Transverse colon (tissue), 4 donors: ENCODE data around the gene GCA. TPM values are rescaled to one million over a fixed set of nuclear protein-coding genes. Genes with fewer than 3 reads are reported as not detected.

Experiments
- DNase-seq: peaks from one replicate; pipeline ENCODE4 v3.0.0-alpha.2; 2019
- H3K27ac ChIP-seq, 4 donors: fragments of 200-600 bp; sonication (generic); 2 replicates each; pipeline ENCODE4 v1.5.1; 2016 to 2018; ENCODE audit warnings: inconsistent platforms in 4 of 4
- H3K27me3 ChIP-seq: fragments of 200-600 bp; sonication (generic); 2 replicates; pipeline ENCODE4 v1.5.1; 2017; ENCODE audit warnings: inconsistent platforms
- H3K36me3 ChIP-seq, 4 donors: fragments of 200-600 bp; sonication (generic); 2 replicates each; pipeline ENCODE4 v1.5.1; 2017 to 2019; ENCODE audit warnings: inconsistent platforms in 4 of 4
- H3K4me1 ChIP-seq, 4 donors: fragments of 200-600 bp; sonication (generic); 2 replicates each; pipeline ENCODE4 v1.5.1; 2017 to 2020; ENCODE audit warnings: inconsistent platforms in 4 of 4
- H3K4me3 ChIP-seq, 4 donors: fragments of 200-600 bp; sonication (generic); 1 replicate in 1 of 4; 2 replicates in 3 of 4; pipeline versions ENCODE4 v1.5.1 to v1.6.1; 2017 to 2019; ENCODE audit warnings: inconsistent platforms in 4 of 4
- H3K9me3 ChIP-seq, 2 donors: fragments of 200-600 bp; sonication (generic); 2 replicates each; pipeline ENCODE4 v1.5.1; 2017 to 2019; ENCODE audit warnings: inconsistent platforms in 2 of 2
- CTCF ChIP-seq, 5 experiments: fragments of 200-600 bp in 3 of 5; fragments of 450-650 bp in 2 of 5; sonication (generic) in 3 of 5; IDR thresholded peaks; 1 replicate in 2 of 5; 2 replicates in 3 of 5; pipeline ENCODE4 v1.5.1; 2016 to 2017; ENCODE audit warnings: antibody characterized with exemption in 5 of 5, inconsistent platforms in 3 of 5, mild to moderate bottlenecking in 2 of 5, moderate library complexity in 1 of 5
- EP300 ChIP-seq: sonication (generic); formaldehyde crosslinking; IDR thresholded peaks from one replicate; pipeline ENCODE4 v1.6.1; 2017; ENCODE audit warnings: antibody characterized with exemption, low read depth
- POLR2A ChIP-seq: fragments of 450-650 bp; IDR thresholded peaks from one replicate; pipeline ENCODE4 v1.6.1; 2016; ENCODE audit warnings: antibody characterized with exemption, mild to moderate bottlenecking, moderate library complexity
- POLR2AphosphoS5 ChIP-seq, 3 donors: sonication (generic); formaldehyde crosslinking; IDR thresholded peaks; one replicate each; pipeline ENCODE4 v1.6.1; 2016; ENCODE audit warnings: antibody characterized with exemption in 3 of 3
- WGBS, 2 donors: methylation state at CpG; one replicate each; pipeline ENCODE4 v1.1.5; 2018; ENCODE audit warnings: low coverage in 1 of 2; 5-methylcytosine and 5-hydroxymethylcytosine counted together
- in situ Hi-C, 4 donors: fragments of 200-750 bp; cut with MboI; loops; one replicate each; pipeline versions ENCODE4 v1.15.0 to v1.15.1; 2017; ENCODE audit warnings: low sequenced_read_pairs in 3 of 4, low pct_ligation_motif_present in 1 of 4, low pct_unique_long_range_greater_than_20kb in 1 of 4
- intact Hi-C: fragments of 100-400 bp; cut with DNase I; formaldehyde crosslinking; loops from one replicate; pipeline ENCODE4 v1.15.1; 2023; ENCODE audit warnings: low total_unique reads
- total RNA-seq, 4 donors: library from RNA; depleted of rRNA; stranded (reverse); fragments of >200 nt; gene quantifications; one replicate each; pipeline ENCODE4 v1.1.0, GENCODE V29; 2016

GCA gene
- total RNA-seq, 4 donors from 2014 or later, result 7.5 to 25.8 (median 18.4) TPM; not detected in 1

GRCh38 chr2:162372818-162373217 is 28.9 kb downstream of the GCA start:
- in situ Hi-C loops, result no loop called here
- Histone ChIP-seq H3K36me3 (no peaks in the 10 kb centered on the region), H3K27ac (no peak overlapping the region), H3K4me1 (no peaks in the 10 kb centered on the region), H3K27me3 (no peaks in the 10 kb centered on the region), H3K9me3 (no peaks in the 10 kb centered on the region), H3K4me3 (no peak overlapping the region)
- intact Hi-C loops, result no loop called here
- DNase-seq, result no peak
- no peak for TF ChIP-seq CTCF (IDR thresholded peaks at IDR 0.05)
- no peak for TF ChIP-seq EP300
- TF ChIP-seq POLR2A, result no peak
- TF ChIP-seq POLR2AphosphoS5 (IDR thresholded peaks at IDR 0.05), result no peak

- Histone ChIP-seq H3K4me1 (no peaks in the 10 kb centered on the region), H3K9me3 (no peaks in the 10 kb centered on the region), H3K4me3 (no peak overlapping the region), H3K27me3 (no peaks in the 10 kb centered on the region), H3K36me3 (no peaks in the 10 kb centered on the region), H3K27ac (no peak overlapping the region)
- no peak for DNase-seq
- intact Hi-C loops, result loop anchor here (5.0 kb wide), 1 partner anchor 962 kb away; no protein-coding TSS in a partner anchor
- in situ Hi-C loops, result no loop called here
- TF ChIP-seq POLR2A, result no peak
- no peak for TF ChIP-seq EP300
- TF ChIP-seq POLR2AphosphoS5 (IDR thresholded peaks at IDR 0.05), result no peak
- TF ChIP-seq CTCF (IDR thresholded peaks at IDR 0.05), result no peak
- WGBS, 2 donors, result 74 to 92% methylated on average over 10 to 12 of the region's 12 CpGs
These were observed 36.0 kb downstream of the GCA start for GRCh38 chr2:162379719-162380580.

GRCh38 chr2:162381851-162382250 is 37.9 kb downstream of the GCA start:
- Histone ChIP-seq H3K4me3 (no peak overlapping the region), H3K27ac (no peak overlapping the region), H3K9me3 (no peaks in the 10 kb centered on the region), H3K27me3 (no peaks in the 10 kb centered on the region), H3K36me3 (no peaks in the 10 kb centered on the region), H3K4me1 (no peaks in the 10 kb centered on the region)
- WGBS, 2 donors, result 46 to 57% methylated on average over 4 of the region's 4 CpGs
- intact Hi-C loops, result no loop called here
- no peak for TF ChIP-seq POLR2A
- no peak for TF ChIP-seq CTCF (IDR thresholded peaks at IDR 0.05)
- no peak for TF ChIP-seq POLR2AphosphoS5 (IDR thresholded peaks at IDR 0.05)
- TF ChIP-seq EP300, result no peak
- in situ Hi-C loops, result no loop called here
- no peak for DNase-seq

GRCh38 chr2:162382278-162382677 is 38.3 kb downstream of the GCA start:
- no peak for TF ChIP-seq EP300
- TF ChIP-seq POLR2A, result no peak
- no peak for TF ChIP-seq POLR2AphosphoS5 (IDR thresholded peaks at IDR 0.05)
- TF ChIP-seq CTCF (IDR thresholded peaks at IDR 0.05), result no peak

More at GRCh38 chr2:162382278-162382677, 38.3 kb downstream of the GCA start:
- intact Hi-C loops, result no loop called here
- WGBS, 2 donors, result 0 to 5% methylated on average over 1 of the region's 1 CpG
- H3K36me3 ChIP-seq, result no peaks in the 10 kb centered on the region
- in situ Hi-C loops, result no loop called here
- no peak for DNase-seq
- no peak overlapping the region for H3K4me3 ChIP-seq
- no peaks in the 10 kb centered on the region for H3K9me3 ChIP-seq
- H3K27ac ChIP-seq, result no peak overlapping the region
- no peaks in the 10 kb centered on the region for H3K27me3 ChIP-seq
- H3K4me1 ChIP-seq, result no peaks in the 10 kb centered on the region
